T-helper 22 cell (primary cell): ENCODE results near the gene PRKN.

Experiments
- DNase-seq: peaks from one replicate; pipeline ENCODE4 v3.0.0-alpha.2; 2020; ENCODE audit warnings: low read depth

PRKN gene

GRCh38 chr6:161954699-161955276 is 772.8 kb downstream of the PRKN start:
- DNase-seq: no peak

- DNase-seq: no peak
Measured at GRCh38 chr6:161954077-161954476, 773.5 kb downstream of the PRKN start.

- no peak for DNase-seq
Measured at GRCh38 chr6:161951126-161951525, 776.4 kb downstream of the PRKN start.

- no peak for DNase-seq
Measured at GRCh38 chr6:161949531-161949930, 778.0 kb downstream of the PRKN start.

- no peak for DNase-seq
Measured at GRCh38 chr6:161948462-161948861, 779.1 kb downstream of the PRKN start.

GRCh38 chr6:161947371-161947770 is 780.2 kb downstream of the PRKN start:
- DNase-seq: no peak

GRCh38 chr6:161946461-161946860 is 781.1 kb downstream of the PRKN start:
- no peak for DNase-seq

GRCh38 chr6:161943561-161943960 is 784.0 kb downstream of the PRKN start:
- no peak for DNase-seq

- DNase-seq: no peak
Measured at GRCh38 chr6:161941565-161941964, 786.0 kb downstream of the PRKN start.

GRCh38 chr6:161940519-161940918 is 787.0 kb downstream of the PRKN start:
- no peak for DNase-seq

GRCh38 chr6:161926324-161926723 is 801.2 kb downstream of the PRKN start:
- no peak for DNase-seq

- no peak for DNase-seq
Measured at GRCh38 chr6:161924516-161925116, 803.0 kb downstream of the PRKN start.

- no peak for DNase-seq
Measured at GRCh38 chr6:161922631-161923119, 804.9 kb downstream of the PRKN start.

GRCh38 chr6:161921602-161922395 is 805.8 kb downstream of the PRKN start:
- DNase-seq: no peak

- DNase-seq: no peak
Measured at GRCh38 chr6:161919691-161920090, 807.9 kb downstream of the PRKN start.

GRCh38 chr6:161918628-161919205 is 808.8 kb downstream of the PRKN start:
- no peak for DNase-seq

- DNase-seq: no peak
Measured at GRCh38 chr6:161918109-161918531, 809.4 kb downstream of the PRKN start.

GRCh38 chr6:161917645-161918044 is 809.9 kb downstream of the PRKN start:
- no peak for DNase-seq

- no peak for DNase-seq
Measured at GRCh38 chr6:161915456-161915964, 812.1 kb downstream of the PRKN start.

GRCh38 chr6:161908872-161909271 is 818.7 kb downstream of the PRKN start:
- no peak for DNase-seq

GRCh38 chr6:161906571-161906970 is 821.0 kb downstream of the PRKN start:
- DNase-seq: no peak

GRCh38 chr6:161903584-161904212 is 823.9 kb downstream of the PRKN start:
- no peak for DNase-seq
